ENCODE results near the gene C1orf216. TPM values are rescaled to one million over a fixed set of nuclear protein-coding genes. Genes with fewer than 3 reads are reported as not detected.

The C1orf216 gene
- total and polyA plus RNA-seq, 2 of the 4 experiments (the other 2 are of a cell fraction) = 13.4 to 16.7 TPM

DNA sequence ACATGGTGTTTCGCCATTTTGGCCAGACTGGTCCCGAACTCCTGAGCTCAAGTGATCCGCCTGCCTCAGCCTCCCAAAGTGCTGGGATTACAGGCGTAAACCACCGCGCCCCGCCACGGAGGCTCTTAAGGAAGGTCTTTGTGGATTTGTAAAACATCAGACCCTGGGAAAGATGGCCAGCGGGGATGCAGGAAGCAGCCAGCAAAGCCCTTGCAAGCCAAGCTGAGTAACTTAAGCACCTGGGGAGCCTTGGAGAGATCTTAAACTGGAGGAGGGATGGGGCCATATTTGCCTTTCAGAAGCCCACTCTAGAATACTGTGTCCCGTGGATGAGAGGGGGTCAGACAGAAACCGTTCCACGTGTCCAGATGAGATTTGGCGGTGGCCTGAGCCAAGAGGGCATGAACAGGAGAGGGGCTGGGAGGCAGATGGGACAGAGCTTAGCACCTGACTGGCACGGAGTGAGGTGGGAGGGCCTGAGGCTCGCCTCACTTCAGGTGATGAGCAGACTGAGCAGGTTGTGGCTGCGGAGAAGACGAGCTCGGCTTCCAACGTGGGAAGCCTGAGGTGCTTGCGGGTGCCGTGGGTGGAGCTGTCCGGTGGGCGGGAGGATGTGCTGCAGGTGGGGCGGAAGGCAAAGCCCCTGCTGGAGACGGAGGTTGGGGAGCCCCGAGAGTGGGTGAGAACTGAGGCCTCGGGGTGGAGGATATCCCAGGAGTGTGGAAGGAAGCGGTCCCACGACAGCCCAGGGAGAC is 11.7 kb downstream of the C1orf216 start (continued):
- TF ChIP-seq, protein P1, sequence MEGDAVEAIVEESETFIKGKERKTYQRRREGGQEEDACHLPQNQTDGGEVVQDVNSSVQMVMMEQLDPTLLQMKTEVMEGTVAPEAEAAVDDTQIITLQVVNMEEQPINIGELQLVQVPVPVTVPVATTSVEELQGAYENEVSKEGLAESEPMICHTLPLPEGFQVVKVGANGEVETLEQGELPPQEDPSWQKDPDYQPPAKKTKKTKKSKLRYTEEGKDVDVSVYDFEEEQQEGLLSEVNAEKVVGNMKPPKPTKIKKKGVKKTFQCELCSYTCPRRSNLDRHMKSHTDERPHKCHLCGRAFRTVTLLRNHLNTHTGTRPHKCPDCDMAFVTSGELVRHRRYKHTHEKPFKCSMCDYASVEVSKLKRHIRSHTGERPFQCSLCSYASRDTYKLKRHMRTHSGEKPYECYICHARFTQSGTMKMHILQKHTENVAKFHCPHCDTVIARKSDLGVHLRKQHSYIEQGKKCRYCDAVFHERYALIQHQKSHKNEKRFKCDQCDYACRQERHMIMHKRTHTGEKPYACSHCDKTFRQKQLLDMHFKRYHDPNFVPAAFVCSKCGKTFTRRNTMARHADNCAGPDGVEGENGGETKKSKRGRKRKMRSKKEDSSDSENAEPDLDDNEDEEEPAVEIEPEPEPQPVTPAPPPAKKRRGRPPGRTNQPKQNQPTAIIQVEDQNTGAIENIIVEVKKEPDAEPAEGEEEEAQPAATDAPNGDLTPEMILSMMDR (conservative IDR thresholded peaks at IDR 0.05; ENCODE audit: low read depth, low read length) = no peak

DNA sequence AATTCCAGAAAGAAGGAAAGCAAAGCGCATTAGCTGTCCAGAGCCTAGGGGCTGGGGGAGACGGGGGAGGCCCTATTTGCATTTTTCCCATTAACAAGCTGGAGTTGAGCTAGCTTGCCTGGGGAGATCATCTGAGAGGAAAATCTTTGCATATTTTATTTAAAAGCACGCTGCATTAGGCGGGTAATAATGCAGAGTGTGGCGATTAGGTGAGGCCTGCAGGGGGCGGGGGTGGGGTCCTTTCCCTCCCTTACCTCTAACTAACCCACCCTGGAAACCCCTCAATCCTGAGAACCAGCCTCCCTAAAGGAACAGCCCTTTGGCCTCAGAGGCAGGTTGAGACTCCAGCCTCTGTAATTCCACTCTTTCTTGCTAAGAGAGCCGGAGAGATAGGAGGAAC is 16.2 kb downstream of the C1orf216 start:
- TF ChIP-seq RCOR1 (IDR thresholded peaks at IDR 0.05; ENCODE audit: insufficient replicate concordance, low read length) (no peak), CEBPB (IDR thresholded peaks at IDR 0.05; ENCODE audit: low read depth, low read length) (no peak), MXI1 (IDR thresholded peaks at IDR 0.05; ENCODE audit: borderline replicate concordance, low read depth, low read length) (no peak), RAD21 (IDR thresholded peaks at IDR 0.05; ENCODE audit: low read length) (no peak), SMC3 (IDR thresholded peaks at IDR 0.05; ENCODE audit: low read depth, low read length) (no peak), CHD1 (IDR thresholded peaks at IDR 0.05; ENCODE audit: low read depth, low read length) (no peak), RFX5 (IDR thresholded peaks at IDR 0.05; ENCODE audit: low read depth, low read length) (no peak), BHLHE40 (IDR thresholded peaks at IDR 0.05; ENCODE audit: low read depth, low read length) (no peak), NFE2L2 (IDR thresholded peaks at IDR 0.05; ENCODE audit: low read depth, low read length) (no peak), FOS (IDR thresholded peaks at IDR 0.05; ENCODE audit: low read depth, low read length) (no peak), MAFK (IDR thresholded peaks at IDR 0.05; ENCODE audit: low read depth, low read length) (no peak)
- TF ChIP-seq, protein P1 (conservative IDR thresholded peaks at IDR 0.05; ENCODE audit: low read depth, low read length) = no peak
- dilution Hi-C loops (cut with HindIII; ENCODE audit: low sequenced_read_pairs, unreplicated experiment) = no loop called here
- no peaks in the 10 kb centered on the region for H3K36me3 ChIP-seq (ENCODE audit: control insufficient read depth, insufficient read depth, low read length)
- in situ Hi-C loops (cut with MboI; ENCODE audit: low sequenced_read_pairs) = no loop called here
- H3K9me3 ChIP-seq (ENCODE audit: control insufficient read depth, insufficient read depth, low read length) = no peaks in the 10 kb centered on the region
- no peak overlapping the region for H3K4ac ChIP-seq (ENCODE audit: low read depth, low read length)
- H3K14ac ChIP-seq (replicated peaks; ENCODE audit: low read depth, low read length) = no peak overlapping the region
- no TSS peak for BruUV-seq (replicated peaks)
- H3K23ac ChIP-seq (ENCODE audit: low read depth, low read length) = no peak overlapping the region
- no peak overlapping the region for H4K91ac ChIP-seq (ENCODE audit: insufficient read depth, low read depth, low read length)
- no peaks in the 10 kb centered on the region for H3K79me1 ChIP-seq (ENCODE audit: low read depth in 1 of 2, low read length in 2 of 2)
- no peak overlapping the region for H2BK15ac ChIP-seq (ENCODE audit: low read depth, low read length)
- H3K18ac ChIP-seq (ENCODE audit: low read depth, low read length) = no peak overlapping the region
- H2BK120ac ChIP-seq (ENCODE audit: low read depth, low read length) = no peak overlapping the region
- DNase-seq (no peak), ATAC-seq (ENCODE audit: low read depth) (no peak)
- H4K8ac ChIP-seq (ENCODE audit: low read depth in 2 of 2, low read length in 2 of 2) = no peak overlapping the region
- no peak overlapping the region for H3K9ac ChIP-seq (ENCODE audit: low read depth, low read length)
- no peak overlapping the region for H2BK20ac ChIP-seq (ENCODE audit: low read depth, low read length)
- no peak overlapping the region for H3K27ac ChIP-seq (ENCODE audit: insufficient read depth, low read length)
- ChIA-PET CTCF (interaction anchor here (2.6 kb wide), 1 partner anchor 12 kb away, joined by 17 read pairs; no protein-coding TSS in a partner anchor), POLR2A (ENCODE audit: unreplicated experiment) (no interaction called here)
- no peak overlapping the region for H2AK5ac ChIP-seq (ENCODE audit: low read depth, low read length)
- intact Hi-C loops (cut with micrococcal nuclease) = no loop called here
- peaks cover 48% of the 10 kb centered on the region for H3K27me3 ChIP-seq (ENCODE audit: control insufficient read depth, insufficient read depth, low read length)
- H4K20me1 ChIP-seq (ENCODE audit: insufficient read depth, low read length) = no peaks in the 10 kb centered on the region
- H3K56ac ChIP-seq (ENCODE audit: extremely low read depth, insufficient read depth, low read length) = no peak overlapping the region
- no peak overlapping the region for H3K4me3 ChIP-seq (ENCODE audit: insufficient read depth, low read depth, low read length)
- no peak overlapping the region for H4K5ac ChIP-seq (ENCODE audit: low read depth, low read length)
- no peak overlapping the region for H2BK5ac ChIP-seq (ENCODE audit: low read depth, low read length, poor library complexity, severe bottlenecking)
- no peak overlapping the region for H2AFZ ChIP-seq (replicated peaks; ENCODE audit: low read length, poor library complexity)
- no peaks in the 10 kb centered on the region for H3K4me1 ChIP-seq (ENCODE audit: control insufficient read depth, insufficient read depth, low read length)
- H3K9me1 ChIP-seq (ENCODE audit: insufficient read depth, low read length) = peaks cover 3% of the 10 kb centered on the region; the same call in 1 of the 2 replicates
- H3K4me2 ChIP-seq (ENCODE audit: low read depth, low read length) = no peak overlapping the region
- no CpG with 5 or more reads among the region's 7 CpGs for WGBS, 2 experiments (ENCODE audit: extremely low coverage in 2 of 2, insufficient read length in 1 of 2)
- H2AK9ac ChIP-seq (replicated peaks; ENCODE audit: low read depth, low read length, poor library complexity) = no peak overlapping the region
